Erythroblast (primary cell): ENCODE results near the gene CLDN20.

Source experiments
- GATA1 ChIP-seq: IDR thresholded peaks from 2 replicates; pipeline ENCODE4 v1.6.1; 2011; ENCODE audit warnings: low read depth, mild to moderate bottlenecking, control low read depth, low read length, moderate library complexity
- POLR2A ChIP-seq: IDR thresholded peaks from 2 replicates; pipeline ENCODE4 v1.6.1; 2011; ENCODE audit warnings: mild to moderate bottlenecking, low read length

- TF ChIP-seq POLR2A (no peak), GATA1 (no peak)
Measured at GRCh38 chr6:155311583-155311982, 47.8 kb downstream of the CLDN20 start.
